GM19467 (cell line): ENCODE data around the gene HELB.

ENCODE experiments used
- ATAC-seq: cut with Tn5 transposase; IDR thresholded peaks from one replicate; pipeline ENCODE4 v1.9.1; 2021; ENCODE audit warnings: mild to moderate bottlenecking, moderate library complexity; ENCODE audit not compliant: unreplicated experiment

HELB gene

GRCh38 chr12:66302827-66303169 is 505 bp downstream of the HELB start:
- no peak for ATAC-seq

- ATAC-seq, result peak; percentile 53
These were observed 1.1 kb downstream of the HELB start for GRCh38 chr12:66303316-66303804.

GRCh38 chr12:66304296-66304900 is 2.1 kb downstream of the HELB start:
- ATAC-seq, result no peak

- ATAC-seq, result no peak
These were observed 7.3 kb downstream of the HELB start for GRCh38 chr12:66309606-66310005.

- no peak for ATAC-seq
These were observed 9.9 kb downstream of the HELB start for GRCh38 chr12:66312189-66312588.

- no peak for ATAC-seq
These were observed 12.0 kb downstream of the HELB start for GRCh38 chr12:66314278-66314677.

- ATAC-seq, result no peak
These were observed 17.1 kb downstream of the HELB start for GRCh38 chr12:66319266-66319954.

- ATAC-seq, result no peak
These were observed 18.7 kb downstream of the HELB start for GRCh38 chr12:66320996-66321395.

GRCh38 chr12:66321435-66321834 is 19.1 kb downstream of the HELB start:
- no peak for ATAC-seq

GRCh38 chr12:66323017-66323416 is 20.7 kb downstream of the HELB start:
- ATAC-seq, result no peak

- no peak for ATAC-seq
These were observed 27.6 kb downstream of the HELB start for GRCh38 chr12:66329941-66330340.

GRCh38 chr12:66331016-66331415 is 28.7 kb downstream of the HELB start:
- ATAC-seq, result no peak

GRCh38 chr12:66331814-66332213 is 29.5 kb downstream of the HELB start:
- no peak for ATAC-seq

- no peak for ATAC-seq
These were observed 33.5 kb downstream of the HELB start for GRCh38 chr12:66335746-66336145.

GRCh38 chr12:66337381-66338010 is 35.2 kb downstream of the HELB start:
- ATAC-seq, result no peak

- ATAC-seq, result no peak
These were observed 37.8 kb downstream of the HELB start for GRCh38 chr12:66340131-66340530.

- ATAC-seq, result no peak
These were observed 38.8 kb downstream of the HELB start for GRCh38 chr12:66341126-66341525.

GRCh38 chr12:66345212-66345611 is 42.9 kb downstream of the HELB start:
- no peak for ATAC-seq

- no peak for ATAC-seq
These were observed 43.7 kb downstream of the HELB start for GRCh38 chr12:66345956-66346355.

- no peak for ATAC-seq
These were observed 49.0 kb downstream of the HELB start for GRCh38 chr12:66351301-66351700.

GRCh38 chr12:66352197-66352596 is 49.9 kb downstream of the HELB start:
- ATAC-seq, result no peak

- ATAC-seq, result no peak
These were observed 50.6 kb downstream of the HELB start for GRCh38 chr12:66352899-66353298.
